GM20431 (cell line): ENCODE results near the gene ADGRD1.

Source experiments
- in situ Hi-C: fragments of 300-500 bp; cut with MseI, MboI; formaldehyde crosslinking; loops from one replicate; pipeline ENCODE4 v1.15.0; 2020; ENCODE audit warnings: low sequenced_read_pairs; ENCODE audit not compliant: unreplicated experiment

The ADGRD1 gene

GRCh38 chr12:131003036-131003715, 49.5 kb downstream of the ADGRD1 start:
- in situ Hi-C loops = no loop called here

- in situ Hi-C loops = no loop called here
These were observed 50.0 kb downstream of the ADGRD1 start for GRCh38 chr12:131003716-131004045.

- in situ Hi-C loops = no loop called here
These were observed 50.5 kb downstream of the ADGRD1 start for GRCh38 chr12:131004166-131004565.

GRCh38 chr12:131005161-131006035, 51.7 kb downstream of the ADGRD1 start:
- in situ Hi-C loops = no loop called here

GRCh38 chr12:131006036-131006735, 52.5 kb downstream of the ADGRD1 start:
- in situ Hi-C loops = no loop called here

- in situ Hi-C loops = no loop called here
These were observed 53.5 kb downstream of the ADGRD1 start for GRCh38 chr12:131007031-131007739.

- in situ Hi-C loops = no loop called here
These were observed 54.0 kb downstream of the ADGRD1 start for GRCh38 chr12:131007740-131008117.

- in situ Hi-C loops = no loop called here
These were observed 54.6 kb downstream of the ADGRD1 start for GRCh38 chr12:131008131-131008912.

- in situ Hi-C loops = no loop called here
These were observed 55.2 kb downstream of the ADGRD1 start for GRCh38 chr12:131008913-131009270.

GRCh38 chr12:131009595-131010395, 56.1 kb downstream of the ADGRD1 start:
- in situ Hi-C loops = no loop called here

GRCh38 chr12:131010396-131011131, 56.9 kb downstream of the ADGRD1 start:
- in situ Hi-C loops = no loop called here

GRCh38 chr12:131011165-131012079, 57.7 kb downstream of the ADGRD1 start:
- in situ Hi-C loops = no loop called here

- in situ Hi-C loops = no loop called here
These were observed 58.8 kb downstream of the ADGRD1 start for GRCh38 chr12:131012279-131013069.

- in situ Hi-C loops = no loop called here
These were observed 59.4 kb downstream of the ADGRD1 start for GRCh38 chr12:131013118-131013517.

- in situ Hi-C loops = no loop called here
These were observed 60.6 kb downstream of the ADGRD1 start for GRCh38 chr12:131014343-131014742.

- in situ Hi-C loops = no loop called here
These were observed 62.1 kb downstream of the ADGRD1 start for GRCh38 chr12:131015581-131016337.
